Urinary bladder (tissue), 4 donors: Measurements from ENCODE around the gene TMEM94. TPM values are rescaled to one million over a fixed set of nuclear protein-coding genes. Genes with fewer than 3 reads are reported as not detected.
A peak's percentile ranks its signal among the peaks of the same experiment; 100 is the strongest.

Source experiments
- DNase-seq: peaks from one replicate; pipeline ENCODE4 v3.0.0-alpha.2; 2015; ENCODE audit errors: extremely low spot score
- H3K27ac ChIP-seq: one replicate; pipeline ENCODE4 v1.5.1; 2013; ENCODE audit warnings: low read depth, mild to moderate bottlenecking, moderate library complexity
- H3K36me3 ChIP-seq: one replicate; pipeline ENCODE4 v1.6.1; 2013; ENCODE audit warnings: mild to moderate bottlenecking, moderate library complexity; ENCODE audit not compliant: insufficient read depth
- H3K4me1 ChIP-seq: one replicate; pipeline ENCODE4 v1.6.1; 2013; ENCODE audit warnings: mild to moderate bottlenecking, moderate library complexity; ENCODE audit not compliant: insufficient read depth
- H3K4me3 ChIP-seq: one replicate; pipeline ENCODE4 v1.5.1; 2013; ENCODE audit warnings: low read depth, low read length
- WGBS: extraction: QIAGEN DNeasy Blood & Tissue Kit; methylation state at CpG from one replicate; pipeline ENCODE4 v1.1.7; 2013; 5-methylcytosine and 5-hydroxymethylcytosine counted together
- polyA plus RNA-seq: library from polyadenylated mRNA; stranded (reverse); fragments of 200-250 nt; gene quantifications from one replicate; pipeline ENCODE4 v1.2.3, GENCODE V29; 2013
- total RNA-seq: library from RNA; depleted of rRNA; stranded (reverse); fragments of >200 nt; gene quantifications from one replicate; pipeline ENCODE4 v1.2.3, GENCODE V29; 2014
- donor health status: healthy with polysubstance abuse.
- donor health status: healthy.

The TMEM94 gene
- total and polyA plus RNA-seq, 2 donors: 24.9 to 45.8 TPM

GRCh38 chr17:75509528-75510258, 53.3 kb downstream of the TMEM94 start:
- H3K4me3 ChIP-seq: no peak overlapping the region
- 79% methylated on average over 19 of the region's 19 CpGs for WGBS

GRCh38 chr17:75511270-75511609, 54.8 kb downstream of the TMEM94 start:
- H3K27ac ChIP-seq: no peak overlapping the region
- H3K4me1 ChIP-seq: no peaks in the 10 kb centered on the region
- DNase-seq: no peak
- H3K36me3 ChIP-seq: no peaks in the 10 kb centered on the region
- WGBS: 86% methylated on average over 4 of the region's 4 CpGs
- no peak overlapping the region for H3K4me3 ChIP-seq

More at GRCh38 chr17:75509528-75510258, 53.3 kb downstream of the TMEM94 start:
- no peaks in the 10 kb centered on the region for H3K4me1 ChIP-seq
- no peak for DNase-seq
- no peaks in the 10 kb centered on the region for H3K36me3 ChIP-seq
- H3K27ac ChIP-seq: no peak overlapping the region

- DNase-seq: no peak
- WGBS: 62% methylated on average over 13 of the region's 13 CpGs
- no peaks in the 10 kb centered on the region for H3K4me1 ChIP-seq
- no peak overlapping the region for H3K4me3 ChIP-seq
- H3K27ac ChIP-seq: no peak overlapping the region
- H3K36me3 ChIP-seq: no peaks in the 10 kb centered on the region
These were observed 55.5 kb downstream of the TMEM94 start for GRCh38 chr17:75511610-75512575.

GRCh38 chr17:75512926-75513640, 56.6 kb downstream of the TMEM94 start:
- 53% methylated on average over 10 of the region's 10 CpGs for WGBS
- peak overlapping the region; percentile 85 for H3K4me3 ChIP-seq
- no peaks in the 10 kb centered on the region for H3K4me1 ChIP-seq

GRCh38 chr17:75513641-75514000, 57.2 kb downstream of the TMEM94 start:
- 85% methylated on average over 17 of the region's 17 CpGs for WGBS
- no peak overlapping the region for H3K27ac ChIP-seq
- DNase-seq: no peak

More at GRCh38 chr17:75512926-75513640, 56.6 kb downstream of the TMEM94 start:
- DNase-seq: no peak
- H3K27ac ChIP-seq: no peak overlapping the region
- H3K36me3 ChIP-seq: no peaks in the 10 kb centered on the region

GRCh38 chr17:75514299-75514918, 58.0 kb downstream of the TMEM94 start:
- peak overlapping the region; percentile 85 for H3K4me3 ChIP-seq
- no peak for DNase-seq
- peak overlapping the region; percentile 76 for H3K27ac ChIP-seq
- WGBS: 13% methylated on average over 15 of the region's 15 CpGs
- H3K36me3 ChIP-seq: no peaks in the 10 kb centered on the region
- no peaks in the 10 kb centered on the region for H3K4me1 ChIP-seq

More at GRCh38 chr17:75513641-75514000, 57.2 kb downstream of the TMEM94 start:
- no peaks in the 10 kb centered on the region for H3K36me3 ChIP-seq
- no peaks in the 10 kb centered on the region for H3K4me1 ChIP-seq
- H3K4me3 ChIP-seq: peak overlapping the region; percentile 85

GRCh38 chr17:75514919-75515495, 58.6 kb downstream of the TMEM94 start:
- no peak for DNase-seq
- H3K36me3 ChIP-seq: no peaks in the 10 kb centered on the region
- peak overlapping the region; percentile 85 for H3K4me3 ChIP-seq
- H3K27ac ChIP-seq: peak overlapping the region; percentile 76
- WGBS: under 1% methylated on average over 50 of the region's 50 CpGs
- H3K4me1 ChIP-seq: no peaks in the 10 kb centered on the region

GRCh38 chr17:75515496-75516254, 59.2 kb downstream of the TMEM94 start, which contains the start of gene CASKIN2:
Gene CASKIN2 (minus strand): TSS chr17:75515537. CDS start chr17:75513804, 1,733 bp downstream.
- Histone ChIP-seq H3K4me3 (peak within 1 kb of the TSS; percentile 85), H3K27ac (peak within 1 kb of the TSS; percentile 76), H3K4me1 (no peaks in the 10 kb centered on the region), H3K36me3 (no peaks in the 10 kb centered on the region)
- under 1% methylated on average over 76 of the region's 78 CpGs for WGBS
- peak; percentile 74 for DNase-seq

GRCh38 chr17:75516255-75516618, 59.8 kb downstream of the TMEM94 start, which contains the start of gene TSEN54:
Gene TSEN54 (plus strand): TSS chr17:75516528. CDS start chr17:75516561, 33 bp downstream.
- under 1% methylated on average over 45 of the region's 45 CpGs for WGBS
- Histone ChIP-seq H3K36me3 (no peaks in the 10 kb centered on the region), H3K4me1 (no peaks in the 10 kb centered on the region)

GRCh38 chr17:75516619-75517296, 60.3 kb downstream of the TMEM94 start:
- DNase-seq: no peak
- Histone ChIP-seq H3K4me1 (no peaks in the 10 kb centered on the region), H3K27ac (no peak overlapping the region), H3K36me3 (no peaks in the 10 kb centered on the region), H3K4me3 (peak overlapping the region; percentile 85)
- under 1% methylated on average over 65 of the region's 65 CpGs for WGBS

More at GRCh38 chr17:75516255-75516618, 59.8 kb downstream of the TMEM94 start, which contains the start of gene TSEN54:
- peak; percentile 67 for DNase-seq
- peak within 1 kb of the TSS; percentile 76 for H3K27ac ChIP-seq
- H3K4me3 ChIP-seq: peak within 1 kb of the TSS; percentile 85

GRCh38 chr17:75517297-75517865, 60.9 kb downstream of the TMEM94 start:
- WGBS: 36% methylated on average over 10 of the region's 10 CpGs
- Histone ChIP-seq H3K4me1 (no peaks in the 10 kb centered on the region), H3K27ac (no peak overlapping the region), H3K4me3 (peak overlapping the region; percentile 85), H3K36me3 (no peaks in the 10 kb centered on the region)
- no peak for DNase-seq
